Measurements from ENCODE around the gene MOCS3. TPM values are rescaled to one million over a fixed set of nuclear protein-coding genes. Genes with fewer than 3 reads are reported as not detected.

The MOCS3 gene
- total and polyA plus RNA-seq, 10 of the 15 experiments (the other 5 are each of a cell fraction or from before 2014, with no cell fraction given), result 0.87 to 5.9 (median 3.6) TPM

GRCh38 chr20:50931306-50932015 lies 27.2 kb upstream of the MOCS3 start, which contains the start of gene ADNP (continued):
- TF ChIP-seq, protein P1, sequence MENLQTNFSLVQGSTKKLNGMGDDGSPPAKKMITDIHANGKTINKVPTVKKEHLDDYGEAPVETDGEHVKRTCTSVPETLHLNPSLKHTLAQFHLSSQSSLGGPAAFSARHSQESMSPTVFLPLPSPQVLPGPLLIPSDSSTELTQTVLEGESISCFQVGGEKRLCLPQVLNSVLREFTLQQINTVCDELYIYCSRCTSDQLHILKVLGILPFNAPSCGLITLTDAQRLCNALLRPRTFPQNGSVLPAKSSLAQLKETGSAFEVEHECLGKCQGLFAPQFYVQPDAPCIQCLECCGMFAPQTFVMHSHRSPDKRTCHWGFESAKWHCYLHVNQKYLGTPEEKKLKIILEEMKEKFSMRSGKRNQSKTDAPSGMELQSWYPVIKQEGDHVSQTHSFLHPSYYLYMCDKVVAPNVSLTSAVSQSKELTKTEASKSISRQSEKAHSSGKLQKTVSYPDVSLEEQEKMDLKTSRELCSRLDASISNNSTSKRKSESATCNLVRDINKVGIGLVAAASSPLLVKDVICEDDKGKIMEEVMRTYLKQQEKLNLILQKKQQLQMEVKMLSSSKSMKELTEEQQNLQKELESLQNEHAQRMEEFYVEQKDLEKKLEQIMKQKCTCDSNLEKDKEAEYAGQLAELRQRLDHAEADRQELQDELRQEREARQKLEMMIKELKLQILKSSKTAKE (IDR thresholded peaks at IDR 0.05; ENCODE audit: low read depth, poor library complexity, severe bottlenecking), result peak; percentile 64
- TF ChIP-seq, protein P2, sequence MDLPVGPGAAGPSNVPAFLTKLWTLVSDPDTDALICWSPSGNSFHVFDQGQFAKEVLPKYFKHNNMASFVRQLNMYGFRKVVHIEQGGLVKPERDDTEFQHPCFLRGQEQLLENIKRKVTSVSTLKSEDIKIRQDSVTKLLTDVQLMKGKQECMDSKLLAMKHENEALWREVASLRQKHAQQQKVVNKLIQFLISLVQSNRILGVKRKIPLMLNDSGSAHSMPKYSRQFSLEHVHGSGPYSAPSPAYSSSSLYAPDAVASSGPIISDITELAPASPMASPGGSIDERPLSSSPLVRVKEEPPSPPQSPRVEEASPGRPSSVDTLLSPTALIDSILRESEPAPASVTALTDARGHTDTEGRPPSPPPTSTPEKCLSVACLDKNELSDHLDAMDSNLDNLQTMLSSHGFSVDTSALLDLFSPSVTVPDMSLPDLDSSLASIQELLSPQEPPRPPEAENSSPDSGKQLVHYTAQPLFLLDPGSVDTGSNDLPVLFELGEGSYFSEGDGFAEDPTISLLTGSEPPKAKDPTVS (IDR thresholded peaks at IDR 0.05; ENCODE audit: low read depth, low read length), result no peak; the same call in 1 of the 2 replicates
- peak; percentile 85 for TF ChIP-seq PML (IDR thresholded peaks at IDR 0.05; ENCODE audit: low read length)
- peak; percentile 86 for TF ChIP-seq BRCA1 (IDR thresholded peaks at IDR 0.05; ENCODE audit: low read depth, low read length)
- TF ChIP-seq TCF7 (IDR thresholded peaks at IDR 0.05; ENCODE audit: borderline replicate concordance), result no peak
- TF ChIP-seq DPF2 (IDR thresholded peaks at IDR 0.05), result peak; percentile 91
- TF ChIP-seq ZNF217 (IDR thresholded peaks at IDR 0.05), result peak; percentile 72
- peak; percentile 88 for TF ChIP-seq CBFB (IDR thresholded peaks at IDR 0.05; ENCODE audit: low read depth)
- peak; percentile 96 for TF ChIP-seq POU2F2 (IDR thresholded peaks at IDR 0.05; ENCODE audit: borderline replicate concordance, low read depth, low read length)
- TF ChIP-seq KDM1A (IDR thresholded peaks at IDR 0.05; ENCODE audit: borderline replicate concordance), result no peak
- no peak for TF ChIP-seq RAD51 (IDR thresholded peaks at IDR 0.05)
- TF ChIP-seq SMAD5 (IDR thresholded peaks at IDR 0.05; ENCODE audit: low read depth), result no peak
- peak; percentile 72 for TF ChIP-seq CREB1 (IDR thresholded peaks at IDR 0.05; ENCODE audit: low read depth)
- peak; percentile 92 for TF ChIP-seq GATAD2B (conservative IDR thresholded peaks at IDR 0.05; ENCODE audit: low read depth)
- no peak for TF ChIP-seq SIX5 (IDR thresholded peaks at IDR 0.05; ENCODE audit: low read depth, low read length, severe bottlenecking)
- TF ChIP-seq JUND (IDR thresholded peaks at IDR 0.05; ENCODE audit: low read depth, low read length), result peak; percentile 11; the same call in 1 of the 2 replicates
- peak; percentile 22; the same call in 1 of the 2 replicates for TF ChIP-seq BCL11A (IDR thresholded peaks at IDR 0.05; ENCODE audit: low read depth, low read length)
- TF ChIP-seq KLF5 (IDR thresholded peaks at IDR 0.05; ENCODE audit: partially characterized antibody), result peak; percentile 85
- peak; percentile 77; the same call in 1 of the 2 replicates for TF ChIP-seq MEF2A (IDR thresholded peaks at IDR 0.05; ENCODE audit: insufficient read depth, low read depth, low read length)
- TF ChIP-seq EZH2 (IDR thresholded peaks at IDR 0.05; ENCODE audit: borderline replicate concordance, control insufficient read depth, low read depth, low read length), result no peak
- TF ChIP-seq, protein P3, sequence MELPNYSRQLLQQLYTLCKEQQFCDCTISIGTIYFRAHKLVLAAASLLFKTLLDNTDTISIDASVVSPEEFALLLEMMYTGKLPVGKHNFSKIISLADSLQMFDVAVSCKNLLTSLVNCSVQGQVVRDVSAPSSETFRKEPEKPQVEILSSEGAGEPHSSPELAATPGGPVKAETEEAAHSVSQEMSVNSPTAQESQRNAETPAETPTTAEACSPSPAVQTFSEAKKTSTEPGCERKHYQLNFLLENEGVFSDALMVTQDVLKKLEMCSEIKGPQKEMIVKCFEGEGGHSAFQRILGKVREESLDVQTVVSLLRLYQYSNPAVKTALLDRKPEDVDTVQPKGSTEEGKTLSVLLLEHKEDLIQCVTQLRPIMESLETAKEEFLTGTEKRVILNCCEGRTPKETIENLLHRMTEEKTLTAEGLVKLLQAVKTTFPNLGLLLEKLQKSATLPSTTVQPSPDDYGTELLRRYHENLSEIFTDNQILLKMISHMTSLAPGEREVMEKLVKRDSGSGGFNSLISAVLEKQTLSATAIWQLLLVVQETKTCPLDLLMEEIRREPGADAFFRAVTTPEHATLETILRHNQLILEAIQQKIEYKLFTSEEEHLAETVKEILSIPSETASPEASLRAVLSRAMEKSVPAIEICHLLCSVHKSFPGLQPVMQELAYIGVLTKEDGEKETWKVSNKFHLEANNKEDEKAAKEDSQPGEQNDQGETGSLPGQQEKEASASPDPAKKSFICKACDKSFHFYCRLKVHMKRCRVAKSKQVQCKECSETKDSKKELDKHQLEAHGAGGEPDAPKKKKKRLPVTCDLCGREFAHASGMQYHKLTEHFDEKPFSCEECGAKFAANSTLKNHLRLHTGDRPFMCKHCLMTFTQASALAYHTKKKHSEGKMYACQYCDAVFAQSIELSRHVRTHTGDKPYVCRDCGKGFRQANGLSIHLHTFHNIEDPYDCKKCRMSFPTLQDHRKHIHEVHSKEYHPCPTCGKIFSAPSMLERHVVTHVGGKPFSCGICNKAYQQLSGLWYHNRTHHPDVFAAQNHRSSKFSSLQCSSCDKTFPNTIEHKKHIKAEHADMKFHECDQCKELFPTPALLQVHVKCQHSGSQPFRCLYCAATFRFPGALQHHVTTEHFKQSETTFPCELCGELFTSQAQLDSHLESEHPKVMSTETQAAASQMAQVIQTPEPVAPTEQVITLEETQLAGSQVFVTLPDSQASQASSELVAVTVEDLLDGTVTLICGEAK (IDR thresholded peaks at IDR 0.05; ENCODE audit: borderline replicate concordance), result peak; percentile 74; the same call in 1 of the 2 replicates
- TF ChIP-seq IRF5 (IDR thresholded peaks at IDR 0.05; ENCODE audit: borderline replicate concordance), result peak; percentile 69; the same call in 1 of the 2 replicates
